ENCODE results near the gene RNF112.

DNA sequence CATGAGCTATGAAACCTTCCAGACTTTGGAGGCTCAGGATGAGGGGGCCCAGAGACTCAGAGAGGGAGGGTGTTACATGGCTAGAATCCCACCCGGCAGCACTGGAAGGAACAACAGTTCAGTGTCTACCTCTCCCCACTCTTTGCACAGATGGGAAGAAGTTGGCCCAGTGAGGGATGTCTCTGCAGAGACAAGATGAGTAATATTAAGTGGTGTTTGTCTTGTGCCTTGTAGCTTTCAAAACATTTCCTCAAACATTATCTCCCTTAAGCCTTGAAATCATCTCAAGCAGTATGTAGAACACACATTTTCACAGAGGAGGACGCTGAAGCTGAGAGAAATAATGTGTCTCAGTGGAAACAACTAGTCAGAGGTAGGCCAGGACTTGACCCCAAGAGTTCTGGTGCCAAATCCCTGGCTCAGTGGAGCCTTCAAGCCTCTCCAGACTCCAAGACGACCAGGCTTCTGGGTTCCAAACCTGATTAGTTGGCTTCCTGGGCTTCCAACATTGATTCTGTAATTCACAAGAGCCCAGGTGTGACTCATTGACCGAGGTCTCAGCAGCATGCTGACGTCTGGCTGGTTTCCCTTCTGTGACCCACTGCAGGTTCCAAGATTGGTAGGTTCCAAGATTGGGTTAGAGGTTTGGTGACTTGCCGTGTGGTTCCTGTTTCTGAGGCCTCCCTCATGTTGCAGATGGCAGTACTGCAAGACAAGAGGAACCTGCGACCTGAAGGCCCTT is 7.4 kb downstream of the RNF112 start:
- TF ChIP-seq BHLHE40 (IDR thresholded peaks at IDR 0.05; ENCODE audit: low read length) (no peak), ZNF317 (CRISPR knock-in tag; IDR thresholded peaks at IDR 0.05) (no peak), STAG1 (CRISPR knock-in tag; IDR thresholded peaks at IDR 0.05) (no peak), NRL (CRISPR knock-in tag; IDR thresholded peaks at IDR 0.05; ENCODE audit: borderline replicate concordance) (no peak), ZNF362 (CRISPR knock-in tag; IDR thresholded peaks at IDR 0.05; ENCODE audit: borderline replicate concordance) (no peak), ZKSCAN8 (CRISPR knock-in tag; IDR thresholded peaks at IDR 0.05; ENCODE audit: borderline replicate concordance) (no peak), KAT7 (CRISPR knock-in tag; IDR thresholded peaks at IDR 0.05; ENCODE audit: borderline replicate concordance) (no peak), ERF (CRISPR knock-in tag; IDR thresholded peaks at IDR 0.05) (no peak), FOXM1 (CRISPR knock-in tag; IDR thresholded peaks at IDR 0.05) (no peak), CHCHD3 (CRISPR knock-in tag; IDR thresholded peaks at IDR 0.05) (no peak), PHB2 (IDR thresholded peaks at IDR 0.05; ENCODE audit: partially characterized antibody) (no peak), SAFB2 (CRISPR knock-in tag; IDR thresholded peaks at IDR 0.05; ENCODE audit: borderline replicate concordance, low read depth) (no peak), EP300 (IDR thresholded peaks at IDR 0.05; ENCODE audit: low read depth in 2 of 2, low read length in 2 of 2) (no peak), EP300 (CRISPR knock-in tag; IDR thresholded peaks at IDR 0.05; ENCODE audit: borderline replicate concordance) (no peak)
- TF ChIP-seq, protein P1, sequence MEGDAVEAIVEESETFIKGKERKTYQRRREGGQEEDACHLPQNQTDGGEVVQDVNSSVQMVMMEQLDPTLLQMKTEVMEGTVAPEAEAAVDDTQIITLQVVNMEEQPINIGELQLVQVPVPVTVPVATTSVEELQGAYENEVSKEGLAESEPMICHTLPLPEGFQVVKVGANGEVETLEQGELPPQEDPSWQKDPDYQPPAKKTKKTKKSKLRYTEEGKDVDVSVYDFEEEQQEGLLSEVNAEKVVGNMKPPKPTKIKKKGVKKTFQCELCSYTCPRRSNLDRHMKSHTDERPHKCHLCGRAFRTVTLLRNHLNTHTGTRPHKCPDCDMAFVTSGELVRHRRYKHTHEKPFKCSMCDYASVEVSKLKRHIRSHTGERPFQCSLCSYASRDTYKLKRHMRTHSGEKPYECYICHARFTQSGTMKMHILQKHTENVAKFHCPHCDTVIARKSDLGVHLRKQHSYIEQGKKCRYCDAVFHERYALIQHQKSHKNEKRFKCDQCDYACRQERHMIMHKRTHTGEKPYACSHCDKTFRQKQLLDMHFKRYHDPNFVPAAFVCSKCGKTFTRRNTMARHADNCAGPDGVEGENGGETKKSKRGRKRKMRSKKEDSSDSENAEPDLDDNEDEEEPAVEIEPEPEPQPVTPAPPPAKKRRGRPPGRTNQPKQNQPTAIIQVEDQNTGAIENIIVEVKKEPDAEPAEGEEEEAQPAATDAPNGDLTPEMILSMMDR (CRISPR knock-in tag; IDR thresholded peaks at IDR 0.05): no peak

Measured in HepG2 (cell line).